Loucy (cell line): Measurements from ENCODE around the gene RNF152.

Experiments
- H2AFZ ChIP-seq: fragments of 200-600 bp; sonication (generic); 2 replicates; pipeline ENCODE4 v1.6.0; 2016; ENCODE audit warnings: antibody characterized with exemption, mild to moderate bottlenecking, low read length, moderate library complexity
- H3F3A ChIP-seq: fragments of 200-600 bp; 2 replicates; pipeline ENCODE4 v1.6.0; 2016; ENCODE audit warnings: antibody characterized with exemption, low read depth, mild to moderate bottlenecking
- H3K27me3 ChIP-seq: fragments of 200-600 bp; sonication (generic); 2 replicates; pipeline ENCODE4 v1.6.1; 2014; ENCODE audit warnings: low read length, mild to moderate bottlenecking; ENCODE audit not compliant: insufficient read depth, poor library complexity, severe bottlenecking
- H3K36me3 ChIP-seq: fragments of 200-600 bp; sonication (generic); 2 replicates; pipeline ENCODE4 v1.6.1; 2016; ENCODE audit warnings: low read length; ENCODE audit not compliant: insufficient read depth
- H3K4me1 ChIP-seq: fragments of 200-600 bp; sonication (generic); 2 replicates; pipeline ENCODE4 v1.5.1; 2014; ENCODE audit warnings: low read length, mild to moderate bottlenecking; ENCODE audit not compliant: insufficient read depth, poor library complexity, severe bottlenecking
- H3K4me2 ChIP-seq: fragments of 200-600 bp; sonication (generic); 2 replicates; pipeline ENCODE4 v1.6.0; 2014; ENCODE audit warnings: antibody characterized with exemption, low read length, low read depth, mild to moderate bottlenecking; ENCODE audit not compliant: poor library complexity, severe bottlenecking
- H3K4me3 ChIP-seq: fragments of 200-600 bp; sonication (generic); 2 replicates; pipeline ENCODE4 v1.5.1; 2014; ENCODE audit warnings: low read length, mild to moderate bottlenecking, mixed read lengths; ENCODE audit not compliant: poor library complexity, severe bottlenecking
- H3K79me2 ChIP-seq: fragments of 200-600 bp; sonication (generic); 2 replicates; pipeline ENCODE4 v1.6.1; 2014; ENCODE audit warnings: low read length; ENCODE audit not compliant: insufficient read depth
- H3K9ac ChIP-seq: fragments of 200-600 bp; sonication (generic); 2 replicates; pipeline ENCODE4 v1.6.0; 2014; ENCODE audit warnings: mild to moderate bottlenecking, low read depth, low read length, moderate library complexity; ENCODE audit not compliant: poor library complexity, severe bottlenecking
- H3K9me2 ChIP-seq: fragments of 200-600 bp; sonication (generic); replicated peaks from 2 replicates; pipeline ENCODE4 v1.6.1; 2016; ENCODE audit warnings: low read depth, low read length, mixed read lengths
- H3K9me3 ChIP-seq: fragments of 200-600 bp; sonication (generic); 2 replicates; pipeline ENCODE4 v1.6.1; 2014; ENCODE audit warnings: mild to moderate bottlenecking, antibody characterized with exemption, low read length, low read depth; ENCODE audit not compliant: insufficient read depth
- H4K20me1 ChIP-seq: fragments of 200-600 bp; sonication (generic); 2 replicates; pipeline ENCODE4 v1.6.0; 2014; ENCODE audit warnings: antibody characterized with exemption, low read length, mild to moderate bottlenecking; ENCODE audit not compliant: insufficient read depth, poor library complexity, severe bottlenecking
- EZH2phosphoT487 ChIP-seq: fragments of 200-600 bp; IDR thresholded peaks from 2 replicates; pipeline ENCODE4 v1.6.1; 2018; ENCODE audit warnings: antibody characterized with exemption, mild to moderate bottlenecking, moderate library complexity, borderline replicate concordance
- TF ChIP-seq, protein P1 (sequence below): fragments of 200-600 bp; sonication (generic); conservative IDR thresholded peaks from 2 replicates; pipeline ENCODE4 v1.5.1; 2014; ENCODE audit warnings: mild to moderate bottlenecking, antibody characterized with exemption, low read length

The RNF152 gene

GRCh38 chr18:61822879-61823278 is 69.9 kb downstream of the RNF152 start:
- Histone ChIP-seq H3K27me3 (no peaks in the 10 kb centered on the region), H3K36me3 (no peaks in the 10 kb centered on the region), H3K4me1 (peaks cover 41% of the 10 kb centered on the region), H3K4me2 (no peak overlapping the region), H4K20me1 (no peaks in the 10 kb centered on the region), H3F3A (no peaks in the 10 kb centered on the region), H2AFZ (no peak overlapping the region), H3K9ac (no peak overlapping the region), H3K9me3 (no peaks in the 10 kb centered on the region), H3K9me2 (no peaks in the 10 kb centered on the region), H3K79me2 (no peaks in the 10 kb centered on the region), H3K4me3 (no peak overlapping the region)
- TF ChIP-seq EZH2phosphoT487: no peak
- TF ChIP-seq, protein P1, sequence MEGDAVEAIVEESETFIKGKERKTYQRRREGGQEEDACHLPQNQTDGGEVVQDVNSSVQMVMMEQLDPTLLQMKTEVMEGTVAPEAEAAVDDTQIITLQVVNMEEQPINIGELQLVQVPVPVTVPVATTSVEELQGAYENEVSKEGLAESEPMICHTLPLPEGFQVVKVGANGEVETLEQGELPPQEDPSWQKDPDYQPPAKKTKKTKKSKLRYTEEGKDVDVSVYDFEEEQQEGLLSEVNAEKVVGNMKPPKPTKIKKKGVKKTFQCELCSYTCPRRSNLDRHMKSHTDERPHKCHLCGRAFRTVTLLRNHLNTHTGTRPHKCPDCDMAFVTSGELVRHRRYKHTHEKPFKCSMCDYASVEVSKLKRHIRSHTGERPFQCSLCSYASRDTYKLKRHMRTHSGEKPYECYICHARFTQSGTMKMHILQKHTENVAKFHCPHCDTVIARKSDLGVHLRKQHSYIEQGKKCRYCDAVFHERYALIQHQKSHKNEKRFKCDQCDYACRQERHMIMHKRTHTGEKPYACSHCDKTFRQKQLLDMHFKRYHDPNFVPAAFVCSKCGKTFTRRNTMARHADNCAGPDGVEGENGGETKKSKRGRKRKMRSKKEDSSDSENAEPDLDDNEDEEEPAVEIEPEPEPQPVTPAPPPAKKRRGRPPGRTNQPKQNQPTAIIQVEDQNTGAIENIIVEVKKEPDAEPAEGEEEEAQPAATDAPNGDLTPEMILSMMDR: no peak

DNA sequence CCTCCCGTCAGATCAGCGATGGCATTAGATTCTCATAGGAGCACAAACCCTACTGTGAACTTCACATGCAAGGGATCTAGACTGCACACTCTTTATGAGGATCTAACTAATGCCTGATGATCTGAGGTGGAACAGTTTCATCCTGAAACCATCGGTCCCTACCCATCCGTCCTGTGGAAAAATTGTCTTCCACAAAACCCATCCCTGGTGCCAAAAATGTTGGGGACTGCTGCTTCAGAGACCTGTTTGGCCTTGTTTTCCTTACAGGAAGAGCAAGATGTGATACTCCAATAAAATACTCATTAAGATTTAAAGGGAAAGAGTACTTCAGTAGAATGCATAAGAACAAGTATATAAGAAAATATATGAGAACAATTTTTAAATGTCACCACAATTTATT is 71.1 kb downstream of the RNF152 start:
- no peak overlapping the region for H3K4me2 ChIP-seq
- peaks cover 41% of the 10 kb centered on the region for H3K4me1 ChIP-seq
- no peaks in the 10 kb centered on the region for H3K9me2 ChIP-seq
- H3K9ac ChIP-seq: no peak overlapping the region
- no peak overlapping the region for H3K4me3 ChIP-seq
- no peak overlapping the region for H2AFZ ChIP-seq
- no peaks in the 10 kb centered on the region for H3K27me3 ChIP-seq
- no peaks in the 10 kb centered on the region for H3K9me3 ChIP-seq
- no peaks in the 10 kb centered on the region for H3K36me3 ChIP-seq
- no peaks in the 10 kb centered on the region for H3F3A ChIP-seq
- no peaks in the 10 kb centered on the region for H4K20me1 ChIP-seq
- H3K79me2 ChIP-seq: no peaks in the 10 kb centered on the region
- TF ChIP-seq, protein P1: no peak
- TF ChIP-seq EZH2phosphoT487: no peak

DNA sequence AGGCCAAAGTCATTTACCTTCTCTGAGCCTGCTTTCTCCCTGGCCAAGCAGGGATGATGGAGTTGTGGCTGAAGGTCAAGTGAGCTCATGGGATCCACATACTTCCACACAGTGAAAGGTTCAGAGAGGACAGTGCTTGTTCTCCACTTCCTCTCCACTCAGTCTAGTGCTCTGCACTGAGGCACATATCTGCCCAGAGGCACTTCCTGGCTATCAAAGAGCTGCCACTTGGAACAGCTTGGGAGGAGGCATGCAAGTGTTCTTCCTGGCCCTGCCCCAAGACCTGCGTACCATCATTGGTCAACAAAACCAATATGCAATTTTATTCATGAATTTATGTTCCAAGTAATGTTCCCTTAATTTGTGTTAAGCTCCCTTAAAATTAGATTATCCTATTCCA is 71.9 kb downstream of the RNF152 start:
- Histone ChIP-seq H3K9me3 (no peaks in the 10 kb centered on the region), H3K9ac (no peak overlapping the region), H3K36me3 (no peaks in the 10 kb centered on the region), H2AFZ (no peak overlapping the region), H3K4me1 (peaks cover 37% of the 10 kb centered on the region), H3K9me2 (no peaks in the 10 kb centered on the region), H3K27me3 (no peaks in the 10 kb centered on the region), H3K4me2 (no peak overlapping the region), H3K4me3 (no peak overlapping the region), H3K79me2 (no peaks in the 10 kb centered on the region), H4K20me1 (no peaks in the 10 kb centered on the region), H3F3A (no peaks in the 10 kb centered on the region)
- TF ChIP-seq, protein P1: no peak
- TF ChIP-seq EZH2phosphoT487: no peak
